HEK293 (cell line): ENCODE results near the gene MAP7.

ENCODE experiments used
- EGR2 ChIP-seq: fragments of 450-650 bp; formaldehyde crosslinking; IDR thresholded peaks from 2 replicates; pipeline ENCODE4 v1.5.1; 2016; ENCODE audit warnings: low read depth, missing biosample characterization, missing genetic modification characterization
- HOXC10 ChIP-seq: sonication (generic); formaldehyde crosslinking; IDR thresholded peaks from 2 replicates; pipeline ENCODE4 v1.8.1; 2023; ENCODE audit warnings: mild to moderate bottlenecking, missing genetic modification reagents
- YY1 ChIP-seq: fragments of 450-650 bp; formaldehyde crosslinking; IDR thresholded peaks from 2 replicates; pipeline ENCODE4 v1.5.1; 2018; ENCODE audit warnings: missing biosample characterization, missing genetic modification characterization
- ZFP41 ChIP-seq: fragments of 450-650 bp; formaldehyde crosslinking; IDR thresholded peaks from 2 replicates; pipeline ENCODE4 v1.5.1; 2016; ENCODE audit warnings: missing biosample characterization, missing genetic modification characterization, borderline replicate concordance
- ZNF121 ChIP-seq: fragments of 450-650 bp; formaldehyde crosslinking; IDR thresholded peaks from 2 replicates; pipeline ENCODE4 v1.5.1; 2016; ENCODE audit warnings: missing biosample characterization, missing genetic modification characterization
- ZNF138 ChIP-seq: fragments of 450-650 bp; formaldehyde crosslinking; IDR thresholded peaks from 2 replicates; pipeline ENCODE4 v1.5.1; 2016; ENCODE audit warnings: missing biosample characterization, missing genetic modification characterization, borderline replicate concordance
- ZNF2 ChIP-seq: fragments of 450-650 bp; formaldehyde crosslinking; IDR thresholded peaks from 2 replicates; pipeline ENCODE4 v1.5.1; 2016; ENCODE audit warnings: missing biosample characterization, missing genetic modification characterization
- ZNF391 ChIP-seq: fragments of 450-650 bp; formaldehyde crosslinking; IDR thresholded peaks from 2 replicates; pipeline ENCODE4 v1.5.1; 2016; ENCODE audit warnings: low read depth, missing biosample characterization, missing genetic modification characterization, borderline replicate concordance
- ZNF48 ChIP-seq: fragments of 450-650 bp; formaldehyde crosslinking; IDR thresholded peaks from 2 replicates; pipeline ENCODE4 v1.5.1; 2016; ENCODE audit warnings: missing biosample characterization, missing genetic modification characterization
- TF ChIP-seq, protein P1 (sequence below): fragments of 450-650 bp; formaldehyde crosslinking; IDR thresholded peaks from 2 replicates; pipeline ENCODE4 v1.5.1; 2016; ENCODE audit warnings: missing biosample characterization, missing genetic modification characterization
- TF ChIP-seq, protein P2 (sequence below): sonication (generic); formaldehyde crosslinking; IDR thresholded peaks from 2 replicates; pipeline ENCODE4 v1.8.1; 2022; ENCODE audit warnings: mild to moderate bottlenecking, moderate library complexity, missing genetic modification reagents
- TF ChIP-seq, protein P3 (sequence below): fragments of 450-650 bp; formaldehyde crosslinking; conservative IDR thresholded peaks from 2 replicates; pipeline ENCODE4 v1.5.1; 2016; ENCODE audit warnings: low read depth, missing biosample characterization, missing genetic modification characterization
- TF ChIP-seq, protein P4 (sequence below): fragments of 450-650 bp; formaldehyde crosslinking; IDR thresholded peaks from 2 replicates; pipeline ENCODE4 v1.5.1; 2016; ENCODE audit warnings: missing biosample characterization, missing genetic modification characterization

DNA sequence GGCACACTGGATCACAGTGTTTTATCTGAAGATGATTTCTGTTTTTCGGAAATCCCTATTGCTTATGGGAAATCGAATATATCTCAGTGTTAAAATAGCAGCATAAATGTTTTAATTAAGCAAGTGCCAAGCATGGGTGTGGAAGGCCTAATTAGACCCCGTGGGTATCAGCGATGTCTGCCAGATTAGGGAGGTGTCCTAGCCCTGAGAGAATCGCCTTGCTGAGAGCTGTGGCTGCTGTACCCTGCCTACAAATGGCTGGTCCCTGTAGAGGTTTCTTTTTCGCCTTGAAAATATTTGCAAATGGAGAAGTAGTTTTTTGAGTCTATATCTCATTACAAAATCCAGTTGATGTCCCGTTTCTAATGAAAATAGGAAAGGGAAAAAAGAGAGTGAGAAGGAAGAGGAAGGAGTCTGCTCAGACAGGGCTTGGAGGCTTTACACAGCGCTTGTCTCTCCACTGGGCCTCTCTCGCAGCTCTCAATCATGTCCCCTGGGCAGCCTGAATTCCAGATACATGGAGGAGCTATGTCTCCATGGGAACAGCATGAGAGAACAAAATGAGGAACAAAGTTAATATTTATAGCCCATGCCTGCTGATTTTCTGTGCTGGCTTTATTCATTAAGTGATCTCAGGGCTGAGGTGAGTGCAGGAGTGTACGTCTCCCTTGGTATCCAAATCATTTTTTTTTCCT, 225.4 kb downstream of the MAP7 start:
- TF ChIP-seq HOXC10 (CRISPR knock-in tag): no peak
- no peak for TF ChIP-seq ZNF391 (tag by site-specific recombination)
- TF ChIP-seq EGR2 (tag by site-specific recombination): no peak
- no peak for TF ChIP-seq YY1 (tag by site-specific recombination)
- TF ChIP-seq, protein P1, sequence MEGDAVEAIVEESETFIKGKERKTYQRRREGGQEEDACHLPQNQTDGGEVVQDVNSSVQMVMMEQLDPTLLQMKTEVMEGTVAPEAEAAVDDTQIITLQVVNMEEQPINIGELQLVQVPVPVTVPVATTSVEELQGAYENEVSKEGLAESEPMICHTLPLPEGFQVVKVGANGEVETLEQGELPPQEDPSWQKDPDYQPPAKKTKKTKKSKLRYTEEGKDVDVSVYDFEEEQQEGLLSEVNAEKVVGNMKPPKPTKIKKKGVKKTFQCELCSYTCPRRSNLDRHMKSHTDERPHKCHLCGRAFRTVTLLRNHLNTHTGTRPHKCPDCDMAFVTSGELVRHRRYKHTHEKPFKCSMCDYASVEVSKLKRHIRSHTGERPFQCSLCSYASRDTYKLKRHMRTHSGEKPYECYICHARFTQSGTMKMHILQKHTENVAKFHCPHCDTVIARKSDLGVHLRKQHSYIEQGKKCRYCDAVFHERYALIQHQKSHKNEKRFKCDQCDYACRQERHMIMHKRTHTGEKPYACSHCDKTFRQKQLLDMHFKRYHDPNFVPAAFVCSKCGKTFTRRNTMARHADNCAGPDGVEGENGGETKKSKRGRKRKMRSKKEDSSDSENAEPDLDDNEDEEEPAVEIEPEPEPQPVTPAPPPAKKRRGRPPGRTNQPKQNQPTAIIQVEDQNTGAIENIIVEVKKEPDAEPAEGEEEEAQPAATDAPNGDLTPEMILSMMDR (tag by site-specific recombination): no peak
- TF ChIP-seq, protein P2, sequence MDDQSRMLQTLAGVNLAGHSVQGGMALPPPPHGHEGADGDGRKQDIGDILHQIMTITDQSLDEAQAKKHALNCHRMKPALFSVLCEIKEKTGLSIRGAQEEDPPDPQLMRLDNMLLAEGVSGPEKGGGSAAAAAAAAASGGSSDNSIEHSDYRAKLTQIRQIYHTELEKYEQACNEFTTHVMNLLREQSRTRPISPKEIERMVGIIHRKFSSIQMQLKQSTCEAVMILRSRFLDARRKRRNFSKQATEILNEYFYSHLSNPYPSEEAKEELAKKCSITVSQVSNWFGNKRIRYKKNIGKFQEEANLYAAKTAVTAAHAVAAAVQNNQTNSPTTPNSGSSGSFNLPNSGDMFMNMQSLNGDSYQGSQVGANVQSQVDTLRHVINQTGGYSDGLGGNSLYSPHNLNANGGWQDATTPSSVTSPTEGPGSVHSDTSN (CRISPR knock-in tag): no peak
- no peak for TF ChIP-seq ZFP41 (tag by site-specific recombination)
- no peak for TF ChIP-seq ZNF48 (tag by site-specific recombination)
- TF ChIP-seq, protein P3, sequence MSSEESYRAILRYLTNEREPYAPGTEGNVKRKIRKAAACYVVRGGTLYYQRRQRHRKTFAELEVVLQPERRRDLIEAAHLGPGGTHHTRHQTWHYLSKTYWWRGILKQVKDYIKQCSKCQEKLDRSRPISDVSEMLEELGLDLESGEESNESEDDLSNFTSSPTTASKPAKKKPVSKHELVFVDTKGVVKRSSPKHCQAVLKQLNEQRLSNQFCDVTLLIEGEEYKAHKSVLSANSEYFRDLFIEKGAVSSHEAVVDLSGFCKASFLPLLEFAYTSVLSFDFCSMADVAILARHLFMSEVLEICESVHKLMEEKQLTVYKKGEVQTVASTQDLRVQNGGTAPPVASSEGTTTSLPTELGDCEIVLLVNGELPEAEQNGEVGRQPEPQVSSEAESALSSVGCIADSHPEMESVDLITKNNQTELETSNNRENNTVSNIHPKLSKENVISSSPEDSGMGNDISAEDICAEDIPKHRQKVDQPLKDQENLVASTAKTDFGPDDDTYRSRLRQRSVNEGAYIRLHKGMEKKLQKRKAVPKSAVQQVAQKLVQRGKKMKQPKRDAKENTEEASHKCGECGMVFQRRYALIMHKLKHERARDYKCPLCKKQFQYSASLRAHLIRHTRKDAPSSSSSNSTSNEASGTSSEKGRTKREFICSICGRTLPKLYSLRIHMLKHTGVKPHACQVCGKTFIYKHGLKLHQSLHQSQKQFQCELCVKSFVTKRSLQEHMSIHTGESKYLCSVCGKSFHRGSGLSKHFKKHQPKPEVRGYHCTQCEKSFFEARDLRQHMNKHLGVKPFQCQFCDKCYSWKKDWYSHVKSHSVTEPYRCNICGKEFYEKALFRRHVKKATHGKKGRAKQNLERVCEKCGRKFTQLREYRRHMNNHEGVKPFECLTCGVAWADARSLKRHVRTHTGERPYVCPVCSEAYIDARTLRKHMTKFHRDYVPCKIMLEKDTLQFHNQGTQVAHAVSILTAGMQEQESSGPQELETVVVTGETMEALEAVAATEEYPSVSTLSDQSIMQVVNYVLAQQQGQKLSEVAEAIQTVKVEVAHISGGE (tag by site-specific recombination): no peak
- TF ChIP-seq, protein P4, sequence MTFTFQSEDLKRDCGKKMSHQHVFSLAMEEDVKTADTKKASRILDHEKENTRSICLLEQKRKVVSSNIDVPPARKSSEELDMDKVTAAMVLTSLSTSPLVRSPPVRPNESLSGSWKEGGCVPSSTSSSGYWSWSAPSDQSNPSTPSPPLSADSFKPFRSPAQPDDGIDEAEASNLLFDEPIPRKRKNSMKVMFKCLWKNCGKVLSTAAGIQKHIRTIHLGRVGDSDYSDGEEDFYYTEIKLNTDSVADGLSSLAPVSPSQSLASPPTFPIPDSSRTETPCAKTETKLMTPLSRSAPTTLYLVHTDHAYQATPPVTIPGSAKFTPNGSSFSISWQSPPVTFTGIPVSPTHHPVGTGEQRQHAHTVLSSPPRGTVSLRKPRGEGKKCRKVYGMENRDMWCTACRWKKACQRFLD (tag by site-specific recombination): no peak
- no peak for TF ChIP-seq ZNF2 (tag by site-specific recombination)
- no peak for TF ChIP-seq ZNF138 (tag by site-specific recombination)
- no peak for TF ChIP-seq ZNF121 (tag by site-specific recombination)
